Measurements from ENCODE around the gene PIEZO1.

DNA sequence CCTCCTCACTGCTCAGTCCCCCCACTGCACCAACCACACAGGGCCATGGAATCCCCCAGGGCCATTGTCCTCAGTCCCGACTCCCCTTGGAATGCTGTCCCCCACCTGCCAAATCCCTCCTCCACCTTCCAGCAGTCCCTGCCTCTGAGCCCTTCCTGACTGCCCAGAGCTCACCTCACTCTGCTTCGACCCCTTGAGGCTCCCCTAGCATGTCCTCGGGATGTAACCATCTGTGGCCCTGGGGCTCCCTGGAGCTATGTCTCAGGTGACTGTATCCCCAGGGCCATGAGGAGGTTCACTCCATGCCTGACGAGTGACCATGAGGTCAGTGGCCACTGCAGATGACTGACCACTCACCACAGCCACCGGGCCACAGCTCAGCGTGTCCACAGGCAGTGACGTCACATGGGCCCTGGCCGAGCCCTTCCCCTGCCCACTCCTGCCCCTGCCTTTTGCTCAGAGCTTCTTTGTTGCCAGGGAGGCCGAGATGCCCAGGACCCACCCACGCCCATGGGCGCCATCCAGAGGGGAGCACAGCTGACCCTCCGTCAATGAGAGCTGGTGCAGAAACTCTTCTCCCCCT is 7.7 kb upstream of the PIEZO1 start:
- TF ChIP-seq, protein P1, sequence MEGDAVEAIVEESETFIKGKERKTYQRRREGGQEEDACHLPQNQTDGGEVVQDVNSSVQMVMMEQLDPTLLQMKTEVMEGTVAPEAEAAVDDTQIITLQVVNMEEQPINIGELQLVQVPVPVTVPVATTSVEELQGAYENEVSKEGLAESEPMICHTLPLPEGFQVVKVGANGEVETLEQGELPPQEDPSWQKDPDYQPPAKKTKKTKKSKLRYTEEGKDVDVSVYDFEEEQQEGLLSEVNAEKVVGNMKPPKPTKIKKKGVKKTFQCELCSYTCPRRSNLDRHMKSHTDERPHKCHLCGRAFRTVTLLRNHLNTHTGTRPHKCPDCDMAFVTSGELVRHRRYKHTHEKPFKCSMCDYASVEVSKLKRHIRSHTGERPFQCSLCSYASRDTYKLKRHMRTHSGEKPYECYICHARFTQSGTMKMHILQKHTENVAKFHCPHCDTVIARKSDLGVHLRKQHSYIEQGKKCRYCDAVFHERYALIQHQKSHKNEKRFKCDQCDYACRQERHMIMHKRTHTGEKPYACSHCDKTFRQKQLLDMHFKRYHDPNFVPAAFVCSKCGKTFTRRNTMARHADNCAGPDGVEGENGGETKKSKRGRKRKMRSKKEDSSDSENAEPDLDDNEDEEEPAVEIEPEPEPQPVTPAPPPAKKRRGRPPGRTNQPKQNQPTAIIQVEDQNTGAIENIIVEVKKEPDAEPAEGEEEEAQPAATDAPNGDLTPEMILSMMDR (IDR thresholded peaks at IDR 0.05; ENCODE audit: low read depth, low read length, poor library complexity, severe bottlenecking) = no peak
- no peak for TF ChIP-seq EZH2phosphoT487 (IDR thresholded peaks at IDR 0.05; ENCODE audit: borderline replicate concordance, low read length)

All from DOHH2 (cell line).